H1 (cell line): ENCODE results near the gene GPC6. TPM values are rescaled to one million over a fixed set of nuclear protein-coding genes. Genes with fewer than 3 reads are reported as not detected.

ENCODE experiments used
- CHD1 ChIP-seq: IDR thresholded peaks from 2 replicates; pipeline ENCODE4 v1.6.1; 2012; ENCODE audit warnings: low read depth, low read length, improper control_type of control experiment
- FOSL1 ChIP-seq: IDR thresholded peaks from 2 replicates; pipeline ENCODE4 v1.6.1; 2011; ENCODE audit warnings: mild to moderate bottlenecking, low read depth, low read length, moderate library complexity; ENCODE audit not compliant: insufficient read depth
- SIN3A ChIP-seq, 2 experiments: IDR thresholded peaks in 1 of 2; conservative IDR thresholded peaks in 1 of 2; 2 replicates each; pipeline ENCODE4 v1.6.1; 2011 to 2012; ENCODE audit warnings: low read length in 2 of 2, improper control_type of control experiment in 1 of 2, low read depth in 1 of 2, mild to moderate bottlenecking in 1 of 2
- polyA plus RNA-seq, 7 experiments: library from polyadenylated mRNA; depleted of rRNA in 3 of 7; stranded (reverse) in 5 of 7; unstranded in 2 of 7; fragments of >200 nt in 5 of 7; fragments of 200-250 nt in 2 of 7; gene quantifications; 1 replicate in 5 of 7; 2 replicates in 1 of 7; 4 replicates in 1 of 7; pipeline versions ENCODE4 v1.2.1 to v1.2.3, GENCODE V29; 2011 to 2013; ENCODE audit warnings: missing spikeins in 2 of 7, mixed read lengths in 2 of 7
- total RNA-seq: library from RNA; stranded (reverse); fragmentation: NEBNext Ultra II Directional; extraction: Animal tissue kit (Norgen Biotek cat#: 25700); gene quantifications from 2 replicates; pipeline ENCODE4 v1.2.1, GENCODE V29; 2021
- TF ChIP-seq, protein P1 (sequence below): IDR thresholded peaks from 2 replicates; pipeline ENCODE4 v1.6.1; 2012; ENCODE audit warnings: inconsistent platforms

Gene GPC6
- total and polyA plus RNA-seq, 2 of the 8 experiments (the other 6 are each of a cell fraction or from before 2014, with no cell fraction given): 5.4 to 12.0 TPM

DNA sequence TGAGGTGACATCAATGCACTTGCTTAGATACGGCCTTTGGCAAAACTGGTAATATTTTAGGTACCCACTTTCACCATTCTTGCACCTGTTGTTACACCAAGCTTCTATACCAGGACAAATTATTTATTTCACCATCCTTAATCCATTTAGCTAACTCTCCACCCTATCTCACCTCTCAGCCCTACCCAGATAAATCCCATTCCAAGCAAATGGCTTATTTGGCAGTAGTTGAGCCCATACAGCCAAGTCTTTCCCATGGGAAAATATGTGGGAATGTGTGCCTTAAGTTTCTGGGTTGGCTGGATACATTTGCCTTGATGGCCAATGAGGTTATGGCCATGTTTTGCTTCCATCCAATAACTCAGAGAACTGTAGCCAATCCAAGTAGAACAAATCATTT lies 551.9 kb downstream of the GPC6 start (continued):
- no peak for TF ChIP-seq CHD1
- no peak for TF ChIP-seq SIN3A (conservative IDR thresholded peaks at IDR 0.05 in 1 of 2, IDR thresholded peaks at IDR 0.05 in 1 of 2; ENCODE audit: low read depth in 1 of 2, low read length in 2 of 2)
- TF ChIP-seq, protein P1, sequence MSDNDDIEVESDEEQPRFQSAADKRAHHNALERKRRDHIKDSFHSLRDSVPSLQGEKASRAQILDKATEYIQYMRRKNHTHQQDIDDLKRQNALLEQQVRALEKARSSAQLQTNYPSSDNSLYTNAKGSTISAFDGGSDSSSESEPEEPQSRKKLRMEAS: no peak
- TF ChIP-seq FOSL1: no peak
